ENCODE data around the gene ARHGAP12.

GRCh38 chr10:31799181-31799580 lies 129.4 kb downstream of the ARHGAP12 start:
- TF ChIP-seq CTCF (conservative IDR thresholded peaks at IDR 0.05; ENCODE audit: low read length): no peak
- TF ChIP-seq EZH2phosphoT487 (IDR thresholded peaks at IDR 0.05; ENCODE audit: borderline replicate concordance): no peak

Measured in Loucy (cell line).